ENCODE results near the gene BAHD1.

Gene BAHD1

DNA sequence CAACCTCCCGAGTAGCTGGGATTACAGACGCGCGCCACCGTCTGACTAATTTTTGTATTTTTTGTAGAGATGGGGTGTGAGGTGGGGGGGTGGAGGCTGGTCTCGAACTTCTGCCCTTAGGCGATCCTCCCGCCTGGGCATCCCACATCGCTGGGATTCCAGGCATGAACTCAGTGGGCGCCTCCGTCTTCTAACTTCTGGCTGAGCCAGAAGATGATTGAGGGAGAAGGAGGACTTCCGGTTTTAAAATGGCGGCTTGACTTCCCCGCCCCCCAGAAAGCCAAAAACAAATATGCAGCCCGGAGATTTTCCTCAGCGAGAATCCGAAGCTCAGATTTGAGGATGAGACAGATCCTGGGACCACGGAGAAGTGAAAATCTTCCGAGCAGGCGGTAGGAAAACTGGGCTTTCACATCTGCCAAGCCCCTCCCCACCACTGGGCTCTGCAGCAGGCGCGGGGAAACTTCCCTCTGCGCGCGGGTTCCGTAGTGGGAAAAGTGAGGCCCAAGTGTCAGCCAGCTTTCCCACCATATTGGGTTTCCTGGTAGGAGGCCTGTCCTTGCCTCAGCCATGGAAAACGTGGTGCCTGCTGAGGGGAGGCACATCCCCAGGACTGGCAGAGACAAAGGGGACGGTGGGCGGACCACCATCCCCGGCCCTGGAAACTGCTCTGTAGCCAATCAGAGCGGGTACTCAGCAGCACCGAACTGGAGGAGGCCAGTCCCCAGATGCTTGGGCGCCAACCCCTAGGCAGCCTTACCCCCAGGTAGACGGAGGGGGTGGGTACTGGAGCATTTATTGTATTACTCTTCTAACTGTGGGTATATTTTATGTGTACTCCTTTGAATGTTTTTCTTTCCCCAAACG is 47.3 kb downstream of the BAHD1 start:
- TF ChIP-seq RARB (CRISPR knock-in tag; IDR thresholded peaks at IDR 0.05): no peak
- TF ChIP-seq ISL1 (CRISPR knock-in tag; IDR thresholded peaks at IDR 0.05): no peak
- TF ChIP-seq ARNTL (CRISPR knock-in tag; IDR thresholded peaks at IDR 0.05; ENCODE audit: borderline replicate concordance, low read depth): no peak
- TF ChIP-seq, protein P1, sequence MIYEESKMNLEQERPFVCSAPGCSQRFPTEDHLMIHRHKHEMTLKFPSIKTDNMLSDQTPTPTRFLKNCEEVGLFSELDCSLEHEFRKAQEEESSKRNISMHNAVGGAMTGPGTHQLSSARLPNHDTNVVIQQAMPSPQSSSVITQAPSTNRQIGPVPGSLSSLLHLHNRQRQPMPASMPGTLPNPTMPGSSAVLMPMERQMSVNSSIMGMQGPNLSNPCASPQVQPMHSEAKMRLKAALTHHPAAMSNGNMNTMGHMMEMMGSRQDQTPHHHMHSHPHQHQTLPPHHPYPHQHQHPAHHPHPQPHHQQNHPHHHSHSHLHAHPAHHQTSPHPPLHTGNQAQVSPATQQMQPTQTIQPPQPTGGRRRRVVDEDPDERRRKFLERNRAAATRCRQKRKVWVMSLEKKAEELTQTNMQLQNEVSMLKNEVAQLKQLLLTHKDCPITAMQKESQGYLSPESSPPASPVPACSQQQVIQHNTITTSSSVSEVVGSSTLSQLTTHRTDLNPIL (CRISPR knock-in tag; IDR thresholded peaks at IDR 0.05; ENCODE audit: low read depth): no peak
- no peak for TF ChIP-seq ZFP3 (CRISPR knock-in tag; IDR thresholded peaks at IDR 0.05)
- TF ChIP-seq ZFP30 (CRISPR knock-in tag; IDR thresholded peaks at IDR 0.05): no peak
- TF ChIP-seq, protein P2, sequence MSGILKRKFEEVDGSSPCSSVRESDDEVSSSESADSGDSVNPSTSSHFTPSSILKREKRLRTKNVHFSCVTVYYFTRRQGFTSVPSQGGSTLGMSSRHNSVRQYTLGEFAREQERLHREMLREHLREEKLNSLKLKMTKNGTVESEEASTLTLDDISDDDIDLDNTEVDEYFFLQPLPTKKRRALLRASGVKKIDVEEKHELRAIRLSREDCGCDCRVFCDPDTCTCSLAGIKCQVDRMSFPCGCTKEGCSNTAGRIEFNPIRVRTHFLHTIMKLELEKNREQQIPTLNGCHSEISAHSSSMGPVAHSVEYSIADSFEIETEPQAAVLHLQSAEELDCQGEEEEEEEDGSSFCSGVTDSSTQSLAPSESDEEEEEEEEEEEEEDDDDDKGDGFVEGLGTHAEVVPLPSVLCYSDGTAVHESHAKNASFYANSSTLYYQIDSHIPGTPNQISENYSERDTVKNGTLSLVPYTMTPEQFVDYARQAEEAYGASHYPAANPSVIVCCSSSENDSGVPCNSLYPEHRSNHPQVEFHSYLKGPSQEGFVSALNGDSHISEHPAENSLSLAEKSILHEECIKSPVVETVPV (CRISPR knock-in tag; IDR thresholded peaks at IDR 0.05): no peak
- no peak for TF ChIP-seq ZC3H10 (CRISPR knock-in tag; IDR thresholded peaks at IDR 0.05)
- no peak for TF ChIP-seq TOX (CRISPR knock-in tag; IDR thresholded peaks at IDR 0.05; ENCODE audit: borderline replicate concordance)
- no peak for TF ChIP-seq TCF4 (CRISPR knock-in tag; IDR thresholded peaks at IDR 0.05; ENCODE audit: borderline replicate concordance)
- no peak for TF ChIP-seq OSR1 (CRISPR knock-in tag; IDR thresholded peaks at IDR 0.05)
- TF ChIP-seq, protein P3, sequence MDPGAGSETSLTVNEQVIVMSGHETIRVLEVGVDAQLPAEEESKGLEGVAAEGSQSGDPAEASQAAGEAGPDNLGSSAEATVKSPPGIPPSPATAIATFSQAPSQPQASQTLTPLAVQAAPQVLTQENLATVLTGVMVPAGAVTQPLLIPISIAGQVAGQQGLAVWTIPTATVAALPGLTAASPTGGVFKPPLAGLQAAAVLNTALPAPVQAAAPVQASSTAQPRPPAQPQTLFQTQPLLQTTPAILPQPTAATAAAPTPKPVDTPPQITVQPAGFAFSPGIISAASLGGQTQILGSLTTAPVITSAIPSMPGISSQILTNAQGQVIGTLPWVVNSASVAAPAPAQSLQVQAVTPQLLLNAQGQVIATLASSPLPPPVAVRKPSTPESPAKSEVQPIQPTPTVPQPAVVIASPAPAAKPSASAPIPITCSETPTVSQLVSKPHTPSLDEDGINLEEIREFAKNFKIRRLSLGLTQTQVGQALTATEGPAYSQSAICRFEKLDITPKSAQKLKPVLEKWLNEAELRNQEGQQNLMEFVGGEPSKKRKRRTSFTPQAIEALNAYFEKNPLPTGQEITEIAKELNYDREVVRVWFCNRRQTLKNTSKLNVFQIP (CRISPR knock-in tag; IDR thresholded peaks at IDR 0.05; ENCODE audit: borderline replicate concordance, low read depth): no peak
- TF ChIP-seq SNAI2 (CRISPR knock-in tag; IDR thresholded peaks at IDR 0.05): no peak
- ATAC-seq: no peak

DNA sequence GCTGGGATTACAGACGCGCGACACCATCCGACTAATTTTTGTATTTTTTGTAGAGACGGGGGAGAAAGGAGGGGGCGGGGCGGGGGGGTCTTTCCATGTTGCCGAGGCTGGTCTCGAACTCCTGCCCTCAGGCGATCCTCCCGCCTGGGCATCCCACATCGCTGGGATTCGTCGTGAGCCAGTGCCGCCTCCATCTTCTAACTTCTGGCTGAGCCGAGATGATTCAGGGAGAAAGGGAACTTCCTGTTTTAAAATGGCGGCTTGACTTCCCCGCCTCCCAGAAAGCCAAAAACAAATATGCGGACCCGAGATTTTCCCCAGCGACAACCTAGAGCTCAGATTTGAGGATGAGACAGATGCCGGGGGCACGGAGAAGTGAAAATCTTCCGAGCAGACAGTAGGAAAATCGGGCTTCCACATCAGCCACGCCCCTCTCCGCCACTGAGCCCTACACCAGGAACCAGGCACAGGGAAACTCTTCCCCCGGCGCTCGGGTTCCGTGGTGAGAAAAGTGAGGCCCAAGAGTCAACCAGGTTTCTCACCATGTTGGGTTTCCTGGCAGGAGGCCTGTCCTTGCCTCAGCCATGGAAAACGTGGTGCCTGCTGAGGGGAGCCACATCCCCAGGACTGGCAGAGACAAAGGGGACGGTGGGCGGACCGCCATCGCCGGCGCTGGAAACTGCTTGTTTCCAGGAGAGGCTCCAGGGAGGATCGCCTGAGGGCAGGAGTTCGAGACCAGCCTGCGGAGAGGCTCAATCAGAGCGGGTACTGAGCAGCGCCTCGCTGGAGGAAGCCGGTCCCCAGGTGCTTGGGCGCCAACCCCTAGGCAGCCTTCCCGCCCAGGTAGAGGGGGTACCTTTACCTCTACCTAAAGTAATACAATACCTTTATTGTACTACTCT is 48.8 kb downstream of the BAHD1 start:
- no peak for ATAC-seq
- TF ChIP-seq TCF4 (CRISPR knock-in tag; IDR thresholded peaks at IDR 0.05; ENCODE audit: borderline replicate concordance) (no peak), ZNF565 (CRISPR knock-in tag; conservative IDR thresholded peaks at IDR 0.05; ENCODE audit: low read depth) (no peak), CSDC2 (CRISPR knock-in tag; IDR thresholded peaks at IDR 0.05) (no peak), SNAI2 (CRISPR knock-in tag; IDR thresholded peaks at IDR 0.05) (no peak), RARB (CRISPR knock-in tag; IDR thresholded peaks at IDR 0.05) (no peak)
- TF ChIP-seq, protein P1 (CRISPR knock-in tag; IDR thresholded peaks at IDR 0.05; ENCODE audit: low read depth): no peak
- TF ChIP-seq, protein P2 (CRISPR knock-in tag; IDR thresholded peaks at IDR 0.05): no peak
- TF ChIP-seq, protein P4, sequence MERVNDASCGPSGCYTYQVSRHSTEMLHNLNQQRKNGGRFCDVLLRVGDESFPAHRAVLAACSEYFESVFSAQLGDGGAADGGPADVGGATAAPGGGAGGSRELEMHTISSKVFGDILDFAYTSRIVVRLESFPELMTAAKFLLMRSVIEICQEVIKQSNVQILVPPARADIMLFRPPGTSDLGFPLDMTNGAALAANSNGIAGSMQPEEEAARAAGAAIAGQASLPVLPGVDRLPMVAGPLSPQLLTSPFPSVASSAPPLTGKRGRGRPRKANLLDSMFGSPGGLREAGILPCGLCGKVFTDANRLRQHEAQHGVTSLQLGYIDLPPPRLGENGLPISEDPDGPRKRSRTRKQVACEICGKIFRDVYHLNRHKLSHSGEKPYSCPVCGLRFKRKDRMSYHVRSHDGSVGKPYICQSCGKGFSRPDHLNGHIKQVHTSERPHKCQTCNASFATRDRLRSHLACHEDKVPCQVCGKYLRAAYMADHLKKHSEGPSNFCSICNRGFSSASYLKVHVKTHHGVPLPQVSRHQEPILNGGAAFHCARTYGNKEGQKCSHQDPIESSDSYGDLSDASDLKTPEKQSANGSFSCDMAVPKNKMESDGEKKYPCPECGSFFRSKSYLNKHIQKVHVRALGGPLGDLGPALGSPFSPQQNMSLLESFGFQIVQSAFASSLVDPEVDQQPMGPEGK (CRISPR knock-in tag; IDR thresholded peaks at IDR 0.05; ENCODE audit: borderline replicate concordance): no peak

Data from SK-N-SH treated with all-trans-retinoic acid at 6 μM for 48 hours (cell line).